OCI-LY3 (cell line): ENCODE data around the gene TRIM33.

ENCODE experiments used
- H2AFZ ChIP-seq: fragments of 200-600, 300-600 bp; shearing (Covaris generic); 2 replicates; pipeline ENCODE4 v1.6.0; 2014; ENCODE audit warnings: antibody characterized with exemption, low read depth, low read length
- H3K27ac ChIP-seq: fragments of 200-600, 300-600 bp; sonication (generic); 2 replicates; pipeline ENCODE4 v1.5.1; 2014; ENCODE audit warnings: mild to moderate bottlenecking, low read length, moderate library complexity, mixed read lengths
- H3K27me3 ChIP-seq: fragments of 200-600, 300-600 bp; sonication (generic); 2 replicates; pipeline ENCODE4 v1.6.1; 2014; ENCODE audit warnings: low read depth, low read length, mixed read lengths
- H3K36me3 ChIP-seq: fragments of 200-600, 300-600 bp; sonication (generic); replicated peaks from 2 replicates; pipeline ENCODE3; 2014; ENCODE audit warnings: low read depth, low read length, mixed read lengths
- H3K4me1 ChIP-seq: fragments of 300-600, 200-600 bp; sonication (generic); 2 replicates; pipeline ENCODE4 v1.6.1; 2014; ENCODE audit warnings: low read length, mixed read lengths
- H3K4me2 ChIP-seq: fragments of 200-600, 300-600 bp; sonication (generic); 2 replicates; pipeline ENCODE4 v1.6.1; 2014; ENCODE audit warnings: low read length, mixed read lengths
- H3K4me3 ChIP-seq: fragments of 300-600, 200-600 bp; sonication (generic); 2 replicates; pipeline ENCODE4 v1.5.1; 2014; ENCODE audit warnings: antibody characterized with exemption, mild to moderate bottlenecking, low read length, moderate library complexity
- H3K79me2 ChIP-seq: fragments of 300-600, 200-600 bp; shearing (Covaris generic); 2 replicates; pipeline ENCODE4 v1.6.1; 2014; ENCODE audit warnings: mild to moderate bottlenecking, low read length, mixed read lengths
- H3K9ac ChIP-seq: fragments of 300-600, 200-600 bp; shearing (Covaris generic); 2 replicates; pipeline ENCODE4 v1.6.0; 2014; ENCODE audit warnings: mild to moderate bottlenecking, low read length, moderate library complexity
- H3K9me3 ChIP-seq: fragments of 200-600, 300-600 bp; shearing (Covaris generic); 2 replicates; pipeline ENCODE4 v1.6.1; 2014; ENCODE audit warnings: low read length, mixed read lengths; ENCODE audit not compliant: insufficient read depth
- H4K20me1 ChIP-seq: fragments of 200-600, 300-600 bp; sonication (generic); 2 replicates; pipeline ENCODE4 v1.6.1; 2016; ENCODE audit warnings: low read length, mixed read lengths; ENCODE audit not compliant: insufficient read depth
- EZH2phosphoT487 ChIP-seq: fragments of 200-600 bp; shearing (Covaris generic); IDR thresholded peaks from 2 replicates; pipeline ENCODE4 v1.6.1; 2018; ENCODE audit warnings: antibody characterized with exemption, mixed run types, low read depth
- TF ChIP-seq, protein P1 (sequence below): fragments of 200-600, 300-600 bp; sonication (generic); IDR thresholded peaks from 2 replicates; pipeline ENCODE4 v1.5.1; 2014; ENCODE audit warnings: antibody characterized with exemption, low read length, low read depth

The TRIM33 gene

DNA sequence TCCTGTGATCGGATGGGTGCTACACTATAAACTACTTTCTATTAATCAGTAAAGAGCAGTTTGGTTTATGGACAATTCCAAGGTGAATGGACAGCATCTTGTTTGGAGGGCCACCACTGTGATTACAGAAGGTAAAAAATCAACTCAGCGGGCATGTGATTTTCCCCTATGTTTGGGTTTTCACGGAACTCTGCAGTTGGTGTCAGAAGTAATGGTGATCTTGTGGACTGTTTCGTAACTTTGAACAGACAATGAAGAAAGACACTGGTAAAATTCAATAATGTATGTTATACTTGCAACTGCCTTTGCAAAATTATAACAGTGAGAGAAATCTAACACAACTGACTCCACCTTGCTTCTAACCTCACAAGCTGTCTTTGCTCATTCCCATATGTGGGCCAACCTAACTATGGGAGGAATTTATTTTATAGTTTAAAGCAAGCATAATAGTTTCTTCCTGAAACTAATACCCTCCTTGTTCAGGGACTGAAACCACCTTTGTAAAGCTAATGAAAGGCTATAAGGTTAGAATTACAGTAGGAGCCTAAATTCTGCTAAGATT lies 53.2 kb downstream of the TRIM33 start:
- H4K20me1 ChIP-seq: no peaks in the 10 kb centered on the region
- H3K27ac ChIP-seq: no peak overlapping the region
- no peak overlapping the region for H3K4me2 ChIP-seq
- 0 out of 2 replicates have a peak, but pooled peaks cover 4% of the 10 kb centered on the region for H3K79me2 ChIP-seq
- H3K36me3 ChIP-seq: peaks cover 29% of the 10 kb centered on the region
- no peaks in the 10 kb centered on the region for H3K9me3 ChIP-seq
- no peak for TF ChIP-seq EZH2phosphoT487
- H3K4me3 ChIP-seq: no peak overlapping the region
- no peaks in the 10 kb centered on the region for H3K4me1 ChIP-seq
- no peak overlapping the region for H2AFZ ChIP-seq
- H3K9ac ChIP-seq: no peak overlapping the region
- no peaks in the 10 kb centered on the region for H3K27me3 ChIP-seq

DNA sequence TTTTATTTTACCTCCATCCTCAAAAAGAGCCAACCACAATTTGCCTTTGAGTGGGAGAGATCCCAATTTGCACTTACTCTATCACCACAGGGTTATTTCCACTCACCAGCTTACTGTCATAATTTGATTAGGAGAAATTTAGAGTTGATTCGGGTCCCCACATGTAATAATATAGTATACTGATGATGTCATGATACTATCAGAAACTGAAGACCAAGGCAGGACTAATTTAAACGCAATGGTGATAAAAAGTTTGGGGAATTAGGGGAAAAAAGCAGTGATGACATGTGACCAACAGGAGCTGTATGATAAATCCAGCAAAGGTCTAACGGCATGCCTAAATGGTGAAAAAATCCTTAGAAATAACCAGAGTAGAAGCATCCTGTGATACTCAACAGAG lies 54.4 kb downstream of the TRIM33 start:
- H3K36me3 ChIP-seq: peaks cover 29% of the 10 kb centered on the region
- H2AFZ ChIP-seq: no peak overlapping the region
- TF ChIP-seq, protein P1, sequence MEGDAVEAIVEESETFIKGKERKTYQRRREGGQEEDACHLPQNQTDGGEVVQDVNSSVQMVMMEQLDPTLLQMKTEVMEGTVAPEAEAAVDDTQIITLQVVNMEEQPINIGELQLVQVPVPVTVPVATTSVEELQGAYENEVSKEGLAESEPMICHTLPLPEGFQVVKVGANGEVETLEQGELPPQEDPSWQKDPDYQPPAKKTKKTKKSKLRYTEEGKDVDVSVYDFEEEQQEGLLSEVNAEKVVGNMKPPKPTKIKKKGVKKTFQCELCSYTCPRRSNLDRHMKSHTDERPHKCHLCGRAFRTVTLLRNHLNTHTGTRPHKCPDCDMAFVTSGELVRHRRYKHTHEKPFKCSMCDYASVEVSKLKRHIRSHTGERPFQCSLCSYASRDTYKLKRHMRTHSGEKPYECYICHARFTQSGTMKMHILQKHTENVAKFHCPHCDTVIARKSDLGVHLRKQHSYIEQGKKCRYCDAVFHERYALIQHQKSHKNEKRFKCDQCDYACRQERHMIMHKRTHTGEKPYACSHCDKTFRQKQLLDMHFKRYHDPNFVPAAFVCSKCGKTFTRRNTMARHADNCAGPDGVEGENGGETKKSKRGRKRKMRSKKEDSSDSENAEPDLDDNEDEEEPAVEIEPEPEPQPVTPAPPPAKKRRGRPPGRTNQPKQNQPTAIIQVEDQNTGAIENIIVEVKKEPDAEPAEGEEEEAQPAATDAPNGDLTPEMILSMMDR: no peak
- no peak for TF ChIP-seq EZH2phosphoT487
- H3K27ac ChIP-seq: no peak overlapping the region
- H3K4me3 ChIP-seq: no peak overlapping the region
- no peaks in the 10 kb centered on the region for H3K27me3 ChIP-seq
- H3K4me2 ChIP-seq: no peak overlapping the region
- H3K9ac ChIP-seq: no peak overlapping the region
- H3K9me3 ChIP-seq: no peaks in the 10 kb centered on the region
- H4K20me1 ChIP-seq: no peaks in the 10 kb centered on the region
- 0 out of 2 replicates have a peak, but pooled peaks cover 4% of the 10 kb centered on the region for H3K79me2 ChIP-seq
- H3K4me1 ChIP-seq: no peaks in the 10 kb centered on the region

DNA sequence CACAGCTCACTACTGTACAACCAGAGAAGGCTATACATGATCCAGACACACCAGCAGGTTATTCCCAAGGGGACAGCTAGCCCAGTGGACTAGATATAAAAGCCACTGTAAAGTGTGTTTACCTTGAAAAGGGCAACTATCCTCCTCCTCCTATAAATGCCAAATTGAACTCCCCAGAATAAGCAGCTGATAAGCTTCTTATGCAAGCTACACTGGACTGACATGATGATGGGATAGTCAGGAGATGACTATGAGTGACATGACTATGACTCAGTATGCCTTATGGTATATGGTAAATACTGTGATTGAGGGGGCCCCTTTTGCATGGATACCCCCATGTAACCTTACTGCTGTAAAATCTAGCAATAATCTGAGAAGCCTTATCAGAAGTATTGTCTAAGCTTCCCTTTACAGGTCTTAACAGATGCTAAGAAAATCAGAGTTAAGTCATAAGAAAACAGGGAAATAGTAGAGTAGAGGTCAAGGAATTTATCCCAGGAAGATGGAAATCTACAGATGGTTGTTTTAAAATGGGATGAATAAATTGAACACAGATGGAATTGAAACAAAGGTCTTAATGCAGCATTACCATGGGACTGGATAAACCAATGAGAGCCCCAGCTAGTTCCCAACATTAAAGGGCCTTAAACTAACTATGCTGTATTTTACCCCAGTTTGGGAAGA lies 55.8 kb downstream of the TRIM33 start:
- no peaks in the 10 kb centered on the region for H3K4me1 ChIP-seq
- peaks cover 26% of the 10 kb centered on the region for H3K36me3 ChIP-seq
- 0 out of 2 replicates have a peak, but pooled peaks cover 4% of the 10 kb centered on the region for H3K79me2 ChIP-seq
- no peaks in the 10 kb centered on the region for H3K9me3 ChIP-seq
- no peak overlapping the region for H3K4me3 ChIP-seq
- TF ChIP-seq, protein P1: no peak
- no peak for TF ChIP-seq EZH2phosphoT487
- H3K4me2 ChIP-seq: no peak overlapping the region
- H3K27me3 ChIP-seq: no peaks in the 10 kb centered on the region
- H2AFZ ChIP-seq: no peak overlapping the region
- no peak overlapping the region for H3K9ac ChIP-seq
- no peak overlapping the region for H3K27ac ChIP-seq
- no peaks in the 10 kb centered on the region for H4K20me1 ChIP-seq

DNA sequence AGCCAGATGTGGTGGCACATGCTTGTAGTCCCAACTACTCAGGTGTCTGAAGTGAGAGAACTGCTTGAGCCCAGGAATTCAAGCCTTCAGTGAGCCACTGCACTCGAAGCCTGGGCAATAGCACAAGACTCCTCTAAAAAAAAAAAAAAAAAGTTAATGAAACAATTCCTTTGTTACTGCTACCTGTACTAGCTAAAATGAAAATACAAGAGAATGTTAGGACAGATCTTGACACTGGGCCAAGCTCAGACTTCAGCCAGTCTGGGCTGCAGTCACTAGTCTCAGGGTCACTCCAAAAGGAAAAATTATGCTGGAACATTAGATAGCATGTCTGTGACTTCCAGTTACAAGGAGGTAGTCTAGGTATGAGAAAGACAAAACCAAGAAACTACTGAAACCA lies 56.5 kb downstream of the TRIM33 start:
- H3K79me2 ChIP-seq: 0 out of 2 replicates have a peak, but pooled peaks cover 4% of the 10 kb centered on the region
- H2AFZ ChIP-seq: no peak overlapping the region
- no peak for TF ChIP-seq EZH2phosphoT487
- TF ChIP-seq, protein P1: no peak
- H3K4me2 ChIP-seq: no peak overlapping the region
- no peaks in the 10 kb centered on the region for H3K4me1 ChIP-seq
- H3K9me3 ChIP-seq: no peaks in the 10 kb centered on the region
- no peaks in the 10 kb centered on the region for H3K27me3 ChIP-seq
- no peaks in the 10 kb centered on the region for H4K20me1 ChIP-seq
- H3K27ac ChIP-seq: no peak overlapping the region
- H3K9ac ChIP-seq: no peak overlapping the region
- no peak overlapping the region for H3K4me3 ChIP-seq
- H3K36me3 ChIP-seq: peaks cover 26% of the 10 kb centered on the region
